Thyroid gland (tissue), 4 donors: ENCODE data around the gene EPHA1. TPM values are rescaled to one million over a fixed set of nuclear protein-coding genes. Genes with fewer than 3 reads are reported as not detected.
"Not testable (repeated sequence)": the region's sequence is repeated elsewhere in the genome, so short reads cannot be mapped to it uniquely, and the experiment has no call there.

ENCODE experiments used
- DNase-seq, 2 donors: peaks; one replicate each; pipeline ENCODE4 v3.0.0-alpha.2; 2019
- H3K27ac ChIP-seq, 3 donors: fragments of 200-600 bp; sonication (generic); 1 replicate in 2 of 3; 2 replicates in 1 of 3; pipeline ENCODE4 v1.5.1; 2016 to 2019; ENCODE audit warnings: mild to moderate bottlenecking in 1 of 3, moderate library complexity in 1 of 3
- H3K27me3 ChIP-seq: fragments of 200-600 bp; sonication (generic); one replicate; pipeline ENCODE4 v1.5.1; 2019
- H3K36me3 ChIP-seq, 2 donors: fragments of 200-600 bp; sonication (generic); one replicate each; pipeline ENCODE4 v1.5.1; 2016 to 2019
- H3K4me1 ChIP-seq, 2 donors: fragments of 200-600 bp; sonication (generic); one replicate each; pipeline ENCODE4 v1.5.1; 2017 to 2019
- H3K4me3 ChIP-seq, 3 donors: fragments of 200-600 bp; sonication (generic); replicated peaks in 1 of 3; 1 replicate in 2 of 3; 2 replicates in 1 of 3; pipeline ENCODE4 v1.5.1; 2016; ENCODE audit warnings: mild to moderate bottlenecking in 1 of 3
- H3K9me3 ChIP-seq: fragments of 200-600 bp; sonication (generic); one replicate; pipeline ENCODE4 v1.5.1; 2017
- CTCF ChIP-seq, 6 experiments: fragments of 200-600 bp in 3 of 6; fragments of 450-650 bp in 3 of 6; sonication (generic) in 3 of 6; IDR thresholded peaks; one replicate each; pipeline ENCODE4 v1.5.1; 2016 to 2019; ENCODE audit warnings: antibody characterized with exemption in 6 of 6, mild to moderate bottlenecking in 2 of 6, inconsistent platforms in 1 of 6, moderate library complexity in 1 of 6
- POLR2A ChIP-seq, 2 donors: fragments of 450-650 bp; IDR thresholded peaks; one replicate each; pipeline ENCODE4 v1.6.1; 2017; ENCODE audit warnings: antibody characterized with exemption in 2 of 2, mild to moderate bottlenecking in 2 of 2, moderate library complexity in 1 of 2
- WGBS, 2 donors: methylation state at CpG; one replicate each; pipeline ENCODE4 v1.1.5; 2017; 5-methylcytosine and 5-hydroxymethylcytosine counted together
- intact Hi-C: fragments of 100-400 bp; cut with DNase I; formaldehyde crosslinking; loops from one replicate; pipeline ENCODE4 v1.15.1; 2023
- total RNA-seq, 4 donors: library from RNA; depleted of rRNA; stranded (reverse); fragments of >200 nt; gene quantifications; one replicate each; pipeline ENCODE4 v1.2.3, GENCODE V29; 2016

Gene EPHA1
- total RNA-seq, 4 donors from 2014 or later, result 7.5 to 22.4 (median 16.4) TPM

DNA sequence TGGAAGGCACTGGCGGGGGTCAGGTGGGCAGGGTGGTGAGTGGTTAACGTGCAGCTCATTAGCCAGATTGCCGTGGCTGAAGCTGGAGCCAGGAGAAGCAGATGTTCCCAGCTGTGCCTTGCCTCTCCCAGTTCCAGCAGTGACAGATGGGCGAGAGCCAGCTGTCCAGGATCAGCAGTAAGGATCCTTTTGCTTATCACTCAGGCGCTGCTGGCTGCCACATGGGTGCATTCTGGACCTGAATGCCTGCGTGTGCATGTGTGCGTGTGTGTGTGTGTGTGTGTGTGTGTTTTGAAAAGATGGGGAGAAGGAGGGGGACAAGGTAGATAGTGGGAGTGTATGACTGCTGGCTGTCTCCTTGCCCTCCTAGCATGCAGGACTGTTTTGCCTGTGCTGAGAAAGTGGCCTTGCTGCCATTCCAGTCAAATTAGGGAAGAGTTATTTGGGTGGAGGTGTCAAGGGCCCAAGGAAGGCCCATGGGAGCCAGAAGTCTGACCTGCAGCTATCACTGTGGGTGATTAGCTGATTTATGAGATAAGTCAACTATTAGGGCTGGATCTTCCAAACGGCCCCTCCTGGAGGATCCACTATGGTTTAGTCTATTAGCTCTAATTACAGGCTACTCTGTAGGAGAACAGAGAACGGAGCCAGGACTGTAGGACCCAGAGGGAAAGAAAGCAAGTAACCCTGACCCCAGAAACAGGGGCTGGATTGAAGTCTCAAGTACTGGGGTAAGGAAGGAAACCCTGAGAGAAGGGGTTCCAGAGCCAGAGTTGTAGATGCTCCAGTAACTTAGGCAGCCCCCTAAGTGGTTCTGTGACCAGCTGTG is 3.3 kb downstream of the EPHA1 start:
- Histone ChIP-seq H3K4me1 (peaks cover 19 to 22% of the 10 kb centered on the region in 2 donors), H3K27ac (no peak overlapping the region), H3K4me3 (no peak overlapping the region), H3K9me3 (no peaks in the 10 kb centered on the region), H3K36me3 (no peaks in the 10 kb centered on the region), H3K27me3 (no peaks in the 10 kb centered on the region)
- WGBS, 2 donors, result 68 to 78% methylated on average over 8 to 9 of the region's 9 CpGs
- TF ChIP-seq POLR2A (IDR thresholded peaks at IDR 0.05) (no peak), CTCF (IDR thresholded peaks at IDR 0.05) (no peak)
- DNase-seq, result no peak
- intact Hi-C loops, result no loop called here

GRCh38 chr7:143402233-143402632 is 6.4 kb downstream of the EPHA1 start:
- DNase-seq, H3K9me3 ChIP-seq, H3K36me3 ChIP-seq, H3K27ac ChIP-seq, H3K4me1 ChIP-seq, H3K4me3 ChIP-seq, H3K27me3 ChIP-seq, intact Hi-C loops: not testable (repeated sequence)
- WGBS, 2 donors, result 66 to 67% methylated on average over 4 of the region's 4 CpGs

- no peaks in the 10 kb centered on the region for H3K27me3 ChIP-seq
- TF ChIP-seq CTCF (IDR thresholded peaks at IDR 0.05), result no peak
- no peak for TF ChIP-seq POLR2A (IDR thresholded peaks at IDR 0.05)
- 94% methylated on average over 2 to 12 of the region's 12 CpGs for WGBS, 2 donors
- H3K9me3 ChIP-seq, result no peaks in the 10 kb centered on the region
- no peak overlapping the region for H3K27ac ChIP-seq
- no peak overlapping the region for H3K4me3 ChIP-seq
- DNase-seq, result no peak
- peaks cover 0 to 9% of the 10 kb centered on the region in 2 donors for H3K4me1 ChIP-seq
- intact Hi-C loops, result no loop called here
- no peaks in the 10 kb centered on the region for H3K36me3 ChIP-seq
Measured at GRCh38 chr7:143401265-143401664, 7.4 kb downstream of the EPHA1 start.

GRCh38 chr7:143399642-143400041 is 9.0 kb downstream of the EPHA1 start:
- intact Hi-C loops, result no loop called here
- H3K9me3 ChIP-seq, result no peaks in the 10 kb centered on the region
- TF ChIP-seq CTCF (IDR thresholded peaks at IDR 0.05) (no peak), POLR2A (IDR thresholded peaks at IDR 0.05) (no peak)
- no peaks in the 10 kb centered on the region for H3K27me3 ChIP-seq
- WGBS, 2 donors, result 95% methylated on average over 15 to 16 of the region's 20 CpGs
- no peak overlapping the region for H3K4me3 ChIP-seq
- no peaks in the 10 kb centered on the region for H3K36me3 ChIP-seq
- no peak for DNase-seq
- peaks cover 0 to 9% of the 10 kb centered on the region in 2 donors for H3K4me1 ChIP-seq
- H3K27ac ChIP-seq, result no peak overlapping the region

- intact Hi-C loops, result no loop called here
- no peak overlapping the region for H3K27ac ChIP-seq
- H3K36me3 ChIP-seq, result no peaks in the 10 kb centered on the region
- H3K9me3 ChIP-seq, result no peaks in the 10 kb centered on the region
- no peak for DNase-seq
- H3K4me1 ChIP-seq, result peaks cover 0 to 9% of the 10 kb centered on the region in 2 donors
- WGBS, 2 donors, result 95 to 98% methylated on average over 6 to 8 of the region's 8 CpGs
- TF ChIP-seq POLR2A (IDR thresholded peaks at IDR 0.05) (no peak), CTCF (IDR thresholded peaks at IDR 0.05) (no peak)
- H3K27me3 ChIP-seq, result no peaks in the 10 kb centered on the region
- no peak overlapping the region for H3K4me3 ChIP-seq
Measured at GRCh38 chr7:143399151-143399550, 9.5 kb downstream of the EPHA1 start.
